ENCODE results near the gene SLC9A9.

Gene SLC9A9

GRCh38 chr3:143408771-143409170 is 439.5 kb downstream of the SLC9A9 start:
- Histone ChIP-seq H3K9ac (ENCODE audit: low read depth, low read length) (no peak overlapping the region), H3K4me1 (ENCODE audit: control insufficient read depth, insufficient read depth, low read length) (peaks cover 23% of the 10 kb centered on the region), H3K27ac (ENCODE audit: low read depth, low read length) (peak overlapping the region; percentile 30), H3K27me3 (ENCODE audit: control insufficient read depth, insufficient read depth, low read length) (no peaks in the 10 kb centered on the region), H3K9me3 (ENCODE audit: control insufficient read depth, insufficient read depth, low read length) (no peaks in the 10 kb centered on the region), H3K36me3 (ENCODE audit: control insufficient read depth, insufficient read depth, low read length) (no peaks in the 10 kb centered on the region), H3K4me3 (ENCODE audit: low read depth, low read length) (no peak overlapping the region)

GRCh38 chr3:143402602-143403001 is 445.7 kb downstream of the SLC9A9 start:
- Histone ChIP-seq H3K4me3 (ENCODE audit: low read depth, low read length) (no peak overlapping the region), H3K9ac (ENCODE audit: low read depth, low read length) (no peak overlapping the region), H3K36me3 (ENCODE audit: control insufficient read depth, insufficient read depth, low read length) (no peaks in the 10 kb centered on the region), H3K27me3 (ENCODE audit: control insufficient read depth, insufficient read depth, low read length) (no peaks in the 10 kb centered on the region), H3K27ac (ENCODE audit: low read depth, low read length) (no peak overlapping the region), H3K4me1 (ENCODE audit: control insufficient read depth, insufficient read depth, low read length) (no peaks in the 10 kb centered on the region), H3K9me3 (ENCODE audit: control insufficient read depth, insufficient read depth, low read length) (no peaks in the 10 kb centered on the region)

- Histone ChIP-seq H3K27ac (ENCODE audit: low read depth, low read length) (no peak overlapping the region), H3K9ac (ENCODE audit: low read depth, low read length) (no peak overlapping the region), H3K36me3 (ENCODE audit: control insufficient read depth, insufficient read depth, low read length) (no peaks in the 10 kb centered on the region), H3K4me3 (ENCODE audit: low read depth, low read length) (no peak overlapping the region), H3K4me1 (ENCODE audit: control insufficient read depth, insufficient read depth, low read length) (no peaks in the 10 kb centered on the region), H3K9me3 (ENCODE audit: control insufficient read depth, insufficient read depth, low read length) (no peaks in the 10 kb centered on the region), H3K27me3 (ENCODE audit: control insufficient read depth, insufficient read depth, low read length) (no peaks in the 10 kb centered on the region)
Observed at GRCh38 chr3:143396790-143397189, 451.5 kb downstream of the SLC9A9 start.

GRCh38 chr3:143389388-143389787 is 458.9 kb downstream of the SLC9A9 start:
- Histone ChIP-seq H3K27ac (ENCODE audit: low read depth, low read length) (no peak overlapping the region), H3K27me3 (ENCODE audit: control insufficient read depth, insufficient read depth, low read length) (no peaks in the 10 kb centered on the region), H3K36me3 (ENCODE audit: control insufficient read depth, insufficient read depth, low read length) (no peaks in the 10 kb centered on the region), H3K9ac (ENCODE audit: low read depth, low read length) (no peak overlapping the region), H3K4me1 (ENCODE audit: control insufficient read depth, insufficient read depth, low read length) (no peaks in the 10 kb centered on the region), H3K4me3 (ENCODE audit: low read depth, low read length) (no peak overlapping the region), H3K9me3 (ENCODE audit: control insufficient read depth, insufficient read depth, low read length) (peaks cover 10% of the 10 kb centered on the region; the same call in 1 of the 2 replicates)

- Histone ChIP-seq H3K9ac (ENCODE audit: low read depth, low read length) (no peak overlapping the region), H3K9me3 (ENCODE audit: control insufficient read depth, insufficient read depth, low read length) (peaks cover 10% of the 10 kb centered on the region; the same call in 1 of the 2 replicates), H3K27ac (ENCODE audit: low read depth, low read length) (no peak overlapping the region), H3K4me3 (ENCODE audit: low read depth, low read length) (no peak overlapping the region), H3K4me1 (ENCODE audit: control insufficient read depth, insufficient read depth, low read length) (no peaks in the 10 kb centered on the region), H3K36me3 (ENCODE audit: control insufficient read depth, insufficient read depth, low read length) (no peaks in the 10 kb centered on the region), H3K27me3 (ENCODE audit: control insufficient read depth, insufficient read depth, low read length) (no peaks in the 10 kb centered on the region)
Observed at GRCh38 chr3:143387425-143387824, 460.8 kb downstream of the SLC9A9 start.

- Histone ChIP-seq H3K27me3 (ENCODE audit: control insufficient read depth, insufficient read depth, low read length) (no peaks in the 10 kb centered on the region), H3K27ac (ENCODE audit: low read depth, low read length) (no peak overlapping the region), H3K4me3 (ENCODE audit: low read depth, low read length) (no peak overlapping the region), H3K9ac (ENCODE audit: low read depth, low read length) (no peak overlapping the region), H3K36me3 (ENCODE audit: control insufficient read depth, insufficient read depth, low read length) (no peaks in the 10 kb centered on the region), H3K9me3 (ENCODE audit: control insufficient read depth, insufficient read depth, low read length) (no peaks in the 10 kb centered on the region), H3K4me1 (ENCODE audit: control insufficient read depth, insufficient read depth, low read length) (no peaks in the 10 kb centered on the region)
Observed at GRCh38 chr3:143384076-143384475, 464.2 kb downstream of the SLC9A9 start.

- Histone ChIP-seq H3K4me1 (ENCODE audit: control insufficient read depth, insufficient read depth, low read length) (no peaks in the 10 kb centered on the region; the same call in 1 of the 2 replicates), H3K9ac (ENCODE audit: low read depth, low read length) (no peak overlapping the region), H3K9me3 (ENCODE audit: control insufficient read depth, insufficient read depth, low read length) (no peaks in the 10 kb centered on the region), H3K27me3 (ENCODE audit: control insufficient read depth, insufficient read depth, low read length) (no peaks in the 10 kb centered on the region), H3K4me3 (ENCODE audit: low read depth, low read length) (no peak overlapping the region), H3K36me3 (ENCODE audit: control insufficient read depth, insufficient read depth, low read length) (no peaks in the 10 kb centered on the region), H3K27ac (ENCODE audit: low read depth, low read length) (no peak overlapping the region)
Observed at GRCh38 chr3:143383421-143383820, 464.8 kb downstream of the SLC9A9 start.

- Histone ChIP-seq H3K4me1 (ENCODE audit: control insufficient read depth, insufficient read depth, low read length) (peaks cover 4% of the 10 kb centered on the region; the same call in 1 of the 2 replicates), H3K9ac (ENCODE audit: low read depth, low read length) (no peak overlapping the region)
Observed at GRCh38 chr3:143382816-143383215, 465.5 kb downstream of the SLC9A9 start.

GRCh38 chr3:143380449-143380848 is 467.8 kb downstream of the SLC9A9 start:
- H3K9ac ChIP-seq (ENCODE audit: low read depth, low read length), result no peak overlapping the region
- no peak overlapping the region for H3K4me3 ChIP-seq (ENCODE audit: low read depth, low read length)
- no peaks in the 10 kb centered on the region for H3K36me3 ChIP-seq (ENCODE audit: control insufficient read depth, insufficient read depth, low read length)
- peaks cover 4% of the 10 kb centered on the region; the same call in 1 of the 2 replicates for H3K4me1 ChIP-seq (ENCODE audit: control insufficient read depth, insufficient read depth, low read length)
- H3K9me3 ChIP-seq (ENCODE audit: control insufficient read depth, insufficient read depth, low read length), result no peaks in the 10 kb centered on the region
- H3K27me3 ChIP-seq (ENCODE audit: control insufficient read depth, insufficient read depth, low read length), result no peaks in the 10 kb centered on the region
- H3K27ac ChIP-seq (ENCODE audit: low read depth, low read length), result no peak overlapping the region

More at GRCh38 chr3:143382816-143383215, 465.5 kb downstream of the SLC9A9 start:
- Histone ChIP-seq H3K27me3 (ENCODE audit: control insufficient read depth, insufficient read depth, low read length) (no peaks in the 10 kb centered on the region), H3K4me3 (ENCODE audit: low read depth, low read length) (no peak overlapping the region), H3K27ac (ENCODE audit: low read depth, low read length) (no peak overlapping the region), H3K9me3 (ENCODE audit: control insufficient read depth, insufficient read depth, low read length) (no peaks in the 10 kb centered on the region), H3K36me3 (ENCODE audit: control insufficient read depth, insufficient read depth, low read length) (no peaks in the 10 kb centered on the region)

- H3K27ac ChIP-seq (ENCODE audit: low read depth, low read length), result no peak overlapping the region
- no peaks in the 10 kb centered on the region for H3K9me3 ChIP-seq (ENCODE audit: control insufficient read depth, insufficient read depth, low read length)
Observed at GRCh38 chr3:143375698-143376097, 472.6 kb downstream of the SLC9A9 start.

GRCh38 chr3:143367171-143367570 is 481.1 kb downstream of the SLC9A9 start:
- Histone ChIP-seq H3K36me3 (ENCODE audit: control insufficient read depth, insufficient read depth, low read length) (no peaks in the 10 kb centered on the region), H3K9ac (ENCODE audit: low read depth, low read length) (no peak overlapping the region), H3K9me3 (ENCODE audit: control insufficient read depth, insufficient read depth, low read length) (no peaks in the 10 kb centered on the region), H3K4me1 (ENCODE audit: control insufficient read depth, insufficient read depth, low read length) (peaks cover 6% of the 10 kb centered on the region; the same call in 1 of the 2 replicates), H3K27me3 (ENCODE audit: control insufficient read depth, insufficient read depth, low read length) (no peaks in the 10 kb centered on the region), H3K27ac (ENCODE audit: low read depth, low read length) (no peak overlapping the region), H3K4me3 (ENCODE audit: low read depth, low read length) (no peak overlapping the region)

More at GRCh38 chr3:143375698-143376097, 472.6 kb downstream of the SLC9A9 start:
- Histone ChIP-seq H3K36me3 (ENCODE audit: control insufficient read depth, insufficient read depth, low read length) (no peaks in the 10 kb centered on the region), H3K9ac (ENCODE audit: low read depth, low read length) (no peak overlapping the region), H3K4me3 (ENCODE audit: low read depth, low read length) (no peak overlapping the region), H3K27me3 (ENCODE audit: control insufficient read depth, insufficient read depth, low read length) (no peaks in the 10 kb centered on the region), H3K4me1 (ENCODE audit: control insufficient read depth, insufficient read depth, low read length) (peaks cover 4% of the 10 kb centered on the region; the same call in 1 of the 2 replicates)
